GM23338 (cell line): Measurements from ENCODE around the gene JPH4. TPM values are rescaled to one million over a fixed set of nuclear protein-coding genes. Genes with fewer than 3 reads are reported as not detected.

Experiments
- ATAC-seq: fragments of 200-7000 bp; cut with Tn5 transposase; 3 replicates; pipeline ENCODE4 v1.9.1; 2020
- DNase-seq: peaks from one replicate; pipeline ENCODE4 v3.0.0-alpha.2; 2015; ENCODE audit warnings: low spot score
- H2AFZ ChIP-seq: fragments of 200-600 bp; sonication (generic); 2 replicates; pipeline ENCODE4 v1.8.0; 2016; ENCODE audit warnings: antibody characterized with exemption, mild to moderate bottlenecking, moderate library complexity
- H3F3A ChIP-seq: fragments of 200-600 bp; sonication (generic); replicated peaks from 2 replicates; pipeline ENCODE4 v1.8.0; 2017; ENCODE audit warnings: antibody characterized with exemption, mixed run types, low read depth
- H3K27ac ChIP-seq: fragments of 200-600 bp; sonication (generic); 2 replicates; pipeline ENCODE4 v1.6.1; 2016; ENCODE audit warnings: low read depth
- H3K27me3 ChIP-seq: fragments of 200-600 bp; sonication (generic); 2 replicates; pipeline ENCODE4 v1.8.0; 2016; ENCODE audit warnings: mild to moderate bottlenecking, mixed run types, moderate library complexity; ENCODE audit not compliant: insufficient read depth
- H3K36me3 ChIP-seq: fragments of 200-600 bp; sonication (generic); 2 replicates; pipeline ENCODE4 v1.8.0; 2016; ENCODE audit warnings: mild to moderate bottlenecking; ENCODE audit not compliant: insufficient read depth
- H3K4me1 ChIP-seq: fragments of 200-600 bp; sonication (generic); 2 replicates; pipeline ENCODE4 v1.8.0; 2016; ENCODE audit warnings: mild to moderate bottlenecking, moderate library complexity; ENCODE audit not compliant: insufficient read depth
- H3K4me2 ChIP-seq: fragments of 200-600 bp; sonication (generic); 2 replicates; pipeline ENCODE4 v1.7.1; 2017; ENCODE audit warnings: mixed run types
- H3K4me3 ChIP-seq: fragments of 200-600 bp; sonication (generic); 2 replicates; pipeline ENCODE4 v1.6.1; 2016; ENCODE audit warnings: mixed run types
- H3K79me2 ChIP-seq: fragments of 200-600 bp; sonication (generic); replicated peaks from 2 replicates; pipeline ENCODE4 v1.8.0; 2017; ENCODE audit warnings: mild to moderate bottlenecking; ENCODE audit not compliant: insufficient read depth
- H3K9me2 ChIP-seq: fragments of 200-600 bp; sonication (generic); 2 replicates; pipeline ENCODE4 v1.8.0; 2017; ENCODE audit not compliant: insufficient read depth
- H4K20me1 ChIP-seq: fragments of 200-600 bp; sonication (generic); replicated peaks from 2 replicates; pipeline ENCODE4 v1.8.0; 2017; ENCODE audit warnings: mild to moderate bottlenecking; ENCODE audit not compliant: insufficient read depth
- H3K27ac Mint-ChIP-seq: 2 replicates; pipeline ENCODE4 v1.8.0; 2020; ENCODE audit warnings: inconsistent platforms, mild to moderate bottlenecking, moderate library complexity, mixed read lengths
- H3K27me3 Mint-ChIP-seq: 3 replicates; pipeline ENCODE4 v1.8.0; 2022; ENCODE audit warnings: low read depth, mild to moderate bottlenecking, moderate library complexity, mixed read lengths, inconsistent platforms; ENCODE audit not compliant: insufficient read depth, poor library complexity
- H3K36me3 Mint-ChIP-seq: 3 replicates; pipeline ENCODE4 v1.8.0; 2021; ENCODE audit warnings: low read depth, mild to moderate bottlenecking, inconsistent platforms, moderate library complexity, mixed read lengths
- H3K4me1 Mint-ChIP-seq: 3 replicates; pipeline ENCODE4 v1.8.0; 2020; ENCODE audit warnings: mild to moderate bottlenecking, inconsistent platforms, mixed read lengths
- H3K4me3 Mint-ChIP-seq: 3 replicates; pipeline ENCODE4 v1.8.0; 2021; ENCODE audit warnings: moderate library complexity, mild to moderate bottlenecking, inconsistent platforms, mixed read lengths
- H3K9me3 Mint-ChIP-seq: 3 replicates; pipeline ENCODE4 v1.8.0; 2020; ENCODE audit warnings: moderate library complexity, mild to moderate bottlenecking, inconsistent platforms, mixed read lengths
- CTCF ChIP-seq, 2 experiments: fragments of 200-600 bp in 1 of 2; sonication (generic) in 1 of 2; conservative IDR thresholded peaks; 2 replicates each; pipeline versions ENCODE4 v1.5.1 to v1.6.1; 2016 to 2017; ENCODE audit warnings: antibody characterized with exemption in 2 of 2, low read depth in 2 of 2, mild to moderate bottlenecking in 2 of 2, moderate library complexity in 1 of 2
- ETS1 ChIP-seq: IDR thresholded peaks from 2 replicates; pipeline ENCODE4 v1.6.1; 2016; ENCODE audit warnings: antibody characterized with exemption
- EZH2 ChIP-seq: fragments of 200-600 bp; sonication (generic); IDR thresholded peaks from one replicate; pipeline ENCODE4 v1.8.0; 2017; ENCODE audit warnings: antibody characterized with exemption, mild to moderate bottlenecking, low read depth; ENCODE audit not compliant: unreplicated experiment
- EZH2phosphoT487 ChIP-seq: fragments of 200-600 bp; sonication (generic); IDR thresholded peaks from one replicate; pipeline ENCODE4 v1.8.1; 2018; ENCODE audit warnings: antibody characterized with exemption; ENCODE audit not compliant: unreplicated experiment
- JUNB ChIP-seq: IDR thresholded peaks from one replicate; pipeline ENCODE4 v1.6.1; 2016; ENCODE audit warnings: antibody characterized with exemption; ENCODE audit not compliant: unreplicated experiment
- NANOG ChIP-seq: IDR thresholded peaks from 2 replicates; pipeline ENCODE4 v1.6.1; 2016; ENCODE audit warnings: antibody characterized with exemption, borderline replicate concordance
- POLR2AphosphoS5 ChIP-seq: IDR thresholded peaks from 2 replicates; pipeline ENCODE4 v1.6.1; 2016; ENCODE audit warnings: antibody characterized with exemption, low read depth
- REST ChIP-seq: IDR thresholded peaks from one replicate; pipeline ENCODE4 v1.6.1; 2018; ENCODE audit warnings: antibody characterized with exemption; ENCODE audit not compliant: unreplicated experiment
- STAT1 ChIP-seq: IDR thresholded peaks from one replicate; pipeline ENCODE4 v1.6.1; 2016; ENCODE audit warnings: antibody characterized with exemption; ENCODE audit not compliant: unreplicated experiment
- ZNF114 ChIP-seq: fragments of 250-450 bp; sonication (Bioruptor Pico); IDR thresholded peaks from 2 replicates; pipeline ENCODE4 v1.5.0; 2020; ENCODE audit warnings: mild to moderate bottlenecking, moderate library complexity
- ZNF331 ChIP-seq: fragments of 250-450 bp; sonication (Bioruptor Pico); IDR thresholded peaks from 2 replicates; pipeline ENCODE4 v1.5.0; 2020; ENCODE audit warnings: low read depth, mild to moderate bottlenecking, moderate library complexity
- ZNF462 ChIP-seq: fragments of 250-450 bp; sonication (Bioruptor Pico); IDR thresholded peaks from 2 replicates; pipeline ENCODE4 v1.5.0; 2020; ENCODE audit warnings: mild to moderate bottlenecking, moderate library complexity
- polyA plus RNA-seq: library from polyadenylated mRNA; unstranded; fragments of >200 nt; fragmentation: Nextera tagmentation; extraction: Ambion mirVana; gene quantifications from 2 replicates; pipeline ENCODE4 v1.2.1, GENCODE V29; 2016
- total RNA-seq: library from RNA; depleted of rRNA; stranded (reverse); fragments of >200 nt; shearing (Covaris generic); gene quantifications from 2 replicates; pipeline ENCODE4 v1.2.3, GENCODE V29; 2014

Gene JPH4
- total and polyA plus RNA-seq, 2 experiments from 2014 or later = 11.0 to 29.9 TPM

GRCh38 chr14:23609001-23609400 is 30.4 kb upstream of the JPH4 start:
- H3K79me2 ChIP-seq = no peaks in the 10 kb centered on the region
- peaks cover 8% of the 10 kb centered on the region; the same call in 1 of the 2 replicates for H3K9me2 ChIP-seq
- Mint-ChIP-seq H3K27ac (no peak overlapping the region), H3K4me3 (no peak overlapping the region), H3K9me3 (peaks cover 8% of the 10 kb centered on the region; the same call in 2 of the 3 replicates), H3K36me3 (no peaks in the 10 kb centered on the region; the same call in 2 of the 3 replicates), H3K4me1 (peaks cover 7% of the 10 kb centered on the region), H3K27me3 (peaks cover 1% of the 10 kb centered on the region)
- TF ChIP-seq ZNF462 (no peak), CTCF (conservative IDR thresholded peaks at IDR 0.05; ENCODE audit: low read depth in 2 of 2) (no peak), POLR2AphosphoS5 (no peak), ZNF114 (no peak), EZH2phosphoT487 (no peak), JUNB (no peak), ETS1 (no peak), NANOG (no peak), EZH2 (no peak), ZNF331 (CRISPR knock-in tag) (no peak), STAT1 (no peak), REST (no peak)
- H3K4me2 ChIP-seq = no peak overlapping the region
- no peak overlapping the region for H2AFZ ChIP-seq
- ATAC-seq (no peak), DNase-seq (no peak)
- H3K36me3 ChIP-seq = no peaks in the 10 kb centered on the region
- H3K4me3 ChIP-seq = no peak overlapping the region
- no peaks in the 10 kb centered on the region for H4K20me1 ChIP-seq
- no peaks in the 10 kb centered on the region for H3F3A ChIP-seq
- H3K4me1 ChIP-seq = no peaks in the 10 kb centered on the region
- no peak overlapping the region for H3K27ac ChIP-seq
- no peaks in the 10 kb centered on the region for H3K27me3 ChIP-seq
